ENCODE data around the gene FOXP1. TPM values are rescaled to one million over a fixed set of nuclear protein-coding genes. Genes with fewer than 3 reads are reported as not detected.

The FOXP1 gene
- total RNA-seq, 3 donors from 2014 or later, result 61.9 to 267 (median 146) TPM

GRCh38 chr3:71355862-71356261, 227.7 kb downstream of the FOXP1 start:
- no peak overlapping the region for H3K4me3 ChIP-seq
- H3K36me3 ChIP-seq, result no peaks in the 10 kb centered on the region
- H3K4me1 ChIP-seq, result no peaks in the 10 kb centered on the region
- no peaks in the 10 kb centered on the region for H3K9me3 ChIP-seq
- no peak for DNase-seq (ENCODE audit: low spot score in 2 of 2)
- intact Hi-C loops (cut with DNase I; ENCODE audit: low total_unique reads), result no loop called here
- TF ChIP-seq POLR2A (IDR thresholded peaks at IDR 0.05), result no peak
- no peak for TF ChIP-seq CTCF (IDR thresholded peaks at IDR 0.05)
- TF ChIP-seq POLR2AphosphoS5 (IDR thresholded peaks at IDR 0.05), result no peak
- no peaks in the 10 kb centered on the region for H3K27me3 ChIP-seq
- H3K27ac ChIP-seq, result no peak overlapping the region

GRCh38 chr3:71355037-71355436, 228.5 kb downstream of the FOXP1 start:
- Histone ChIP-seq H3K27me3 (no peaks in the 10 kb centered on the region), H3K4me3 (no peak overlapping the region), H3K27ac (no peak overlapping the region), H3K36me3 (no peaks in the 10 kb centered on the region), H3K9me3 (no peaks in the 10 kb centered on the region), H3K4me1 (no peaks in the 10 kb centered on the region)
- DNase-seq (ENCODE audit: low spot score in 2 of 2), result no peak
- no peak for TF ChIP-seq POLR2A (IDR thresholded peaks at IDR 0.05)
- no peak for TF ChIP-seq CTCF (IDR thresholded peaks at IDR 0.05)
- TF ChIP-seq POLR2AphosphoS5 (IDR thresholded peaks at IDR 0.05), result no peak
- intact Hi-C loops (cut with DNase I; ENCODE audit: low total_unique reads), result no loop called here

- Histone ChIP-seq H3K4me3 (no peak overlapping the region), H3K27me3 (no peaks in the 10 kb centered on the region), H3K4me1 (no peaks in the 10 kb centered on the region), H3K9me3 (no peaks in the 10 kb centered on the region), H3K27ac (no peak overlapping the region), H3K36me3 (no peaks in the 10 kb centered on the region)
- intact Hi-C loops (cut with DNase I; ENCODE audit: low total_unique reads), result no loop called here
- no peak for DNase-seq (ENCODE audit: low spot score in 2 of 2)
- TF ChIP-seq CTCF (IDR thresholded peaks at IDR 0.05) (no peak), POLR2AphosphoS5 (IDR thresholded peaks at IDR 0.05) (no peak), POLR2A (IDR thresholded peaks at IDR 0.05) (no peak)
These were observed 232.0 kb downstream of the FOXP1 start for GRCh38 chr3:71351403-71352149.

DNA sequence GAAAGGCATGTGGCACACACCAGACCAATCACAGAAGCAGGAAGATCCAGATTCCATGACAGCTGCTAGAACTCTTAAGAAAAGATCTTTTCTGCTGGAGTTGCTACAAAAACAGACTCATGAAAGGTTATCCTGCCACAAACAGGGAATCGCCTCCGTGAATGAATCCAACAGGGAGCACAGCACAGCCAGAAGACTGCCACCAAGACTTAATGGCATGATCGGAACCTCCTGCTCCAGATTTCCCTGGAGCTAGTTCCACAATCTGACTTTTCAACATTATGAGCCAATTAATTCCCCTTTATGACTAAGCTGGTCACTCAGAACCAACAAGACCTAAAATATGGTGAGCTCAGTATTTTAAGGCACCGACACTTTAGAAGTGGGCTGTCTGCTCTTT, 232.5 kb downstream of the FOXP1 start:
- H3K4me3 ChIP-seq, result no peak overlapping the region
- no peaks in the 10 kb centered on the region for H3K9me3 ChIP-seq
- intact Hi-C loops (cut with DNase I; ENCODE audit: low total_unique reads), result no loop called here
- no peak overlapping the region for H3K27ac ChIP-seq
- no peak for DNase-seq (ENCODE audit: low spot score in 2 of 2)
- H3K27me3 ChIP-seq, result no peaks in the 10 kb centered on the region
- TF ChIP-seq POLR2A (IDR thresholded peaks at IDR 0.05) (no peak), CTCF (IDR thresholded peaks at IDR 0.05) (no peak), POLR2AphosphoS5 (IDR thresholded peaks at IDR 0.05) (no peak)
- H3K36me3 ChIP-seq, result no peaks in the 10 kb centered on the region
- no peaks in the 10 kb centered on the region for H3K4me1 ChIP-seq

GRCh38 chr3:71348831-71349230, 234.7 kb downstream of the FOXP1 start:
- Histone ChIP-seq H3K4me3 (no peak overlapping the region), H3K9me3 (no peaks in the 10 kb centered on the region), H3K27me3 (no peaks in the 10 kb centered on the region), H3K4me1 (no peaks in the 10 kb centered on the region), H3K36me3 (no peaks in the 10 kb centered on the region), H3K27ac (no peak overlapping the region)
- intact Hi-C loops (cut with DNase I; ENCODE audit: low total_unique reads), result no loop called here
- TF ChIP-seq CTCF (IDR thresholded peaks at IDR 0.05) (no peak), POLR2A (IDR thresholded peaks at IDR 0.05) (no peak), POLR2AphosphoS5 (IDR thresholded peaks at IDR 0.05) (no peak)
- DNase-seq (ENCODE audit: low spot score in 2 of 2), result no peak

Measured in breast epithelium (tissue), 4 donors.